HepG2 (cell line): ENCODE measurements around the gene C5orf15. TPM values are rescaled to one million over a fixed set of nuclear protein-coding genes. Genes with fewer than 3 reads are reported as not detected.

Source experiments
- ATAC-seq: fragments of 200-7000 bp; cut with Tn5 transposase; 3 replicates; pipeline ENCODE4 v1.9.1; 2020; ENCODE audit warnings: mild to moderate bottlenecking, moderate library complexity
- BruUV-seq: library from RNA; stranded (reverse); fragments of 400-500 nt; replicated peaks from 2 replicates; lab custom pipeline; 2021; lab: Mats Ljungman, UMichigan
- CTCF ChIA-PET: fragments of 300-600 bp; formaldehyde crosslinking; extraction: SDS; loops from one replicate; lab custom pipeline; 2021; ENCODE audit warnings: low total read pairs, inconsistent platforms, low intra/inter-chr PET ratio; lab: Yijun Ruan, JAX
- POLR2A ChIA-PET: fragments of 350-600 bp; sonication (Branson Sonifier 250); formaldehyde crosslinking; loops from one replicate; lab custom pipeline; 2020; ENCODE audit warnings: antibody characterized with exemption, inconsistent platforms; lab: Yijun Ruan, JAX
- DNase-seq: peaks from one replicate; pipeline ENCODE4 v3.0.0-alpha.2; 2015; ENCODE audit warnings: low spot score
- FAIRE-seq: peaks from 3 replicates; lab custom pipeline; 2011; peaks lifted over from hg19 to GRCh38; lab: Jason Lieb, UNC
- H2AFZ ChIP-seq: one replicate; pipeline ENCODE4 v1.6.1; 2011; ENCODE audit warnings: low read length, inconsistent platforms
- H3K27ac ChIP-seq: fragments of 300-600 bp; 3 replicates; pipeline ENCODE4 v1.8.0; 2011; ENCODE audit warnings: mixed run types, mild to moderate bottlenecking, mixed read lengths, low read length, inconsistent platforms; ENCODE audit not compliant: insufficient read depth; ENCODE audit errors: extremely low read length
- H3K27me3 ChIP-seq, 2 experiments: fragments of 200-600 bp in 1 of 2; 2 replicates in 1 of 2; 3 replicates in 1 of 2; pipeline versions ENCODE4 v1.6.0 to v1.8.0; 2011; ENCODE audit warnings: low read length in 2 of 2, mild to moderate bottlenecking in 2 of 2, moderate library complexity in 2 of 2, inconsistent platforms in 1 of 2; ENCODE audit not compliant: insufficient read depth in 2 of 2, control insufficient read depth in 1 of 2
- H3K36me3 ChIP-seq, 2 experiments: fragments of 200-600 bp in 1 of 2; replicated peaks in 1 of 2; 2 replicates in 1 of 2; 3 replicates in 1 of 2; pipeline versions ENCODE4 v1.5.1 to v1.8.0; 2011; ENCODE audit warnings: low read length in 2 of 2, inconsistent platforms in 1 of 2; ENCODE audit not compliant: insufficient read depth in 2 of 2, control insufficient read depth in 1 of 2
- H3K4me1 ChIP-seq: 2 replicates; pipeline ENCODE4 v1.5.1; 2012; ENCODE audit warnings: low read length, inconsistent platforms; ENCODE audit not compliant: insufficient read depth
- H3K4me2 ChIP-seq: 2 replicates; pipeline ENCODE4 v1.6.0; 2011; ENCODE audit warnings: low read depth, low read length, inconsistent platforms
- H3K4me3 ChIP-seq, 3 experiments: fragments of 200-600 bp in 1 of 3; sonication (generic), shearing (Covaris generic) in 1 of 3; replicated peaks in 1 of 3; 2 replicates each; pipeline ENCODE4 v1.5.1; 2011 to 2016; ENCODE audit warnings: low read length in 3 of 3, inconsistent platforms in 2 of 3, low read depth in 2 of 3, mild to moderate bottlenecking in 2 of 3, control low read depth in 1 of 3, mixed read lengths in 1 of 3; ENCODE audit not compliant: insufficient read depth in 1 of 3
- H3K79me2 ChIP-seq: one replicate; pipeline ENCODE4 v1.6.1; 2011; ENCODE audit warnings: low read length, inconsistent platforms; ENCODE audit not compliant: insufficient read depth
- H3K9ac ChIP-seq: 2 replicates; pipeline ENCODE4 v1.6.0; 2011; ENCODE audit warnings: mild to moderate bottlenecking, low read depth, low read length, inconsistent platforms; ENCODE audit not compliant: insufficient read depth
- H3K9me3 ChIP-seq: 2 replicates; pipeline ENCODE4 v1.5.1; 2012; ENCODE audit warnings: mild to moderate bottlenecking, low read length
- H4K20me1 ChIP-seq: 2 replicates; pipeline ENCODE4 v1.6.0; 2011; ENCODE audit warnings: inconsistent platforms, mild to moderate bottlenecking, low read length, moderate library complexity; ENCODE audit not compliant: insufficient read depth
- CCDC6 ChIP-seq: sonication (generic); formaldehyde crosslinking; IDR thresholded peaks from 2 replicates; pipeline ENCODE4 v1.8.1; 2022; ENCODE audit warnings: mild to moderate bottlenecking, missing genetic modification reagents, moderate library complexity
- EED ChIP-seq: sonication (generic); formaldehyde crosslinking; IDR thresholded peaks from 2 replicates; pipeline ENCODE4 v1.5.0; 2020; ENCODE audit warnings: mild to moderate bottlenecking, missing genetic modification reagents
- ELK4 ChIP-seq: sonication (generic); formaldehyde crosslinking; IDR thresholded peaks from 2 replicates; pipeline ENCODE4 v1.9.0; 2021; ENCODE audit warnings: missing genetic modification reagents, borderline replicate concordance
- FOXK2 ChIP-seq: fragments of 450-650 bp; IDR thresholded peaks from 2 replicates; pipeline ENCODE4 v1.6.1; 2016
- MLLT10 ChIP-seq: sonication (generic); formaldehyde crosslinking; IDR thresholded peaks from 2 replicates; pipeline ENCODE4 v1.4.0; 2020; ENCODE audit warnings: missing genetic modification reagents
- REL ChIP-seq: sonication (generic); formaldehyde crosslinking; conservative IDR thresholded peaks from 2 replicates; pipeline ENCODE4 v1.8.0; 2022; ENCODE audit warnings: mild to moderate bottlenecking, missing genetic modification reagents, moderate library complexity
- TOE1 ChIP-seq: sonication (generic); formaldehyde crosslinking; IDR thresholded peaks from 2 replicates; pipeline ENCODE4 v1.4.0; 2020; ENCODE audit warnings: mild to moderate bottlenecking, missing genetic modification reagents
- ZNF18 ChIP-seq: sonication (generic); formaldehyde crosslinking; IDR thresholded peaks from 2 replicates; pipeline ENCODE4 v1.8.0; 2022; ENCODE audit warnings: mild to moderate bottlenecking, missing genetic modification reagents; ENCODE audit not compliant: insufficient replicate concordance
- WGBS: methylation state at CpG from one replicate; pipeline ENCODE4 v1.1.6; 2017; ENCODE audit warnings: low lambda C conversion rate; 5-methylcytosine and 5-hydroxymethylcytosine counted together
- in situ Hi-C: cut with HindIII; loops from 2 replicates; pipeline ENCODE4 v1.10.0; 2017; ENCODE audit warnings: low pct_unique_long_range_greater_than_20kb; ENCODE audit not compliant: extremely low pct_ligation_motif_present
- intact Hi-C: fragments of 100-400 bp; cut with micrococcal nuclease; formaldehyde crosslinking; loops from one replicate; pipeline ENCODE4 v1.10.0; 2022; ENCODE audit not compliant: unreplicated experiment
- polyA plus RNA-seq, 8 experiments: library from polyadenylated mRNA; depleted of rRNA in 3 of 8; stranded (reverse) in 7 of 8; unstranded in 1 of 8; fragments of >200 nt; fragmentation: Illumina TruSeq in 4 of 8; extraction: Trizol in 4 of 8; gene quantifications; 2 replicates each; pipeline versions ENCODE4 v1.2.1 to v1.2.3, GENCODE V29; 2011 to 2016; ENCODE audit warnings: low read depth in 4 of 8, missing spikeins in 1 of 8, mixed read lengths in 1 of 8; ENCODE audit not compliant: insufficient read depth in 1 of 8
- total RNA-seq, 5 experiments: library from RNA; depleted of rRNA; stranded (reverse); fragments of >200 nt; fragmentation: Illumina TruSeq; extraction: Trizol; gene quantifications; 2 replicates each; pipeline ENCODE4 v1.2.3, GENCODE V29; 2016; ENCODE audit warnings: low read depth in 1 of 5
- TF ChIP-seq, protein P1 (sequence below): sonication (generic); formaldehyde crosslinking; IDR thresholded peaks from 2 replicates; pipeline ENCODE4 v1.9.0; 2021; ENCODE audit warnings: missing genetic modification reagents, borderline replicate concordance
- TF ChIP-seq, protein P2 (sequence below): sonication (generic); formaldehyde crosslinking; IDR thresholded peaks from 2 replicates; pipeline ENCODE4 v1.4.0; 2020; ENCODE audit warnings: mild to moderate bottlenecking, missing genetic modification reagents
- TF ChIP-seq, protein P3 (sequence below): sonication (generic); formaldehyde crosslinking; IDR thresholded peaks from 2 replicates; pipeline ENCODE4 v1.9.0; 2021; ENCODE audit warnings: mild to moderate bottlenecking, missing genetic modification reagents

The C5orf15 gene
- total and polyA plus RNA-seq, 2 of the 13 experiments (the other 11 are each of a cell fraction or from before 2014, with no cell fraction given), result 58.5 to 82.7 TPM

- no peak for FAIRE-seq
- no peak overlapping the region for H3K27ac ChIP-seq
- intact Hi-C loops, result no loop called here
- TF ChIP-seq ELK4 (CRISPR knock-in tag) (no peak), REL (CRISPR knock-in tag) (no peak), CCDC6 (CRISPR knock-in tag) (no peak), FOXK2 (no peak), ZNF18 (CRISPR knock-in tag) (no peak), EED (CRISPR knock-in tag) (no peak), TOE1 (CRISPR knock-in tag) (no peak), MLLT10 (CRISPR knock-in tag) (no peak)
- TF ChIP-seq, protein P1, sequence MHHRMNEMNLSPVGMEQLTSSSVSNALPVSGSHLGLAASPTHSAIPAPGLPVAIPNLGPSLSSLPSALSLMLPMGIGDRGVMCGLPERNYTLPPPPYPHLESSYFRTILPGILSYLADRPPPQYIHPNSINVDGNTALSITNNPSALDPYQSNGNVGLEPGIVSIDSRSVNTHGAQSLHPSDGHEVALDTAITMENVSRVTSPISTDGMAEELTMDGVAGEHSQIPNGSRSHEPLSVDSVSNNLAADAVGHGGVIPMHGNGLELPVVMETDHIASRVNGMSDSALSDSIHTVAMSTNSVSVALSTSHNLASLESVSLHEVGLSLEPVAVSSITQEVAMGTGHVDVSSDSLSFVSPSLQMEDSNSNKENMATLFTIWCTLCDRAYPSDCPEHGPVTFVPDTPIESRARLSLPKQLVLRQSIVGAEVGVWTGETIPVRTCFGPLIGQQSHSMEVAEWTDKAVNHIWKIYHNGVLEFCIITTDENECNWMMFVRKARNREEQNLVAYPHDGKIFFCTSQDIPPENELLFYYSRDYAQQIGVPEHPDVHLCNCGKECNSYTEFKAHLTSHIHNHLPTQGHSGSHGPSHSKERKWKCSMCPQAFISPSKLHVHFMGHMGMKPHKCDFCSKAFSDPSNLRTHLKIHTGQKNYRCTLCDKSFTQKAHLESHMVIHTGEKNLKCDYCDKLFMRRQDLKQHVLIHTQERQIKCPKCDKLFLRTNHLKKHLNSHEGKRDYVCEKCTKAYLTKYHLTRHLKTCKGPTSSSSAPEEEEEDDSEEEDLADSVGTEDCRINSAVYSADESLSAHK (CRISPR knock-in tag), result no peak
- TF ChIP-seq, protein P2, sequence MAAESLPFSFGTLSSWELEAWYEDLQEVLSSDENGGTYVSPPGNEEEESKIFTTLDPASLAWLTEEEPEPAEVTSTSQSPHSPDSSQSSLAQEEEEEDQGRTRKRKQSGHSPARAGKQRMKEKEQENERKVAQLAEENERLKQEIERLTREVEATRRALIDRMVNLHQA (CRISPR knock-in tag), result no peak
- TF ChIP-seq, protein P3, sequence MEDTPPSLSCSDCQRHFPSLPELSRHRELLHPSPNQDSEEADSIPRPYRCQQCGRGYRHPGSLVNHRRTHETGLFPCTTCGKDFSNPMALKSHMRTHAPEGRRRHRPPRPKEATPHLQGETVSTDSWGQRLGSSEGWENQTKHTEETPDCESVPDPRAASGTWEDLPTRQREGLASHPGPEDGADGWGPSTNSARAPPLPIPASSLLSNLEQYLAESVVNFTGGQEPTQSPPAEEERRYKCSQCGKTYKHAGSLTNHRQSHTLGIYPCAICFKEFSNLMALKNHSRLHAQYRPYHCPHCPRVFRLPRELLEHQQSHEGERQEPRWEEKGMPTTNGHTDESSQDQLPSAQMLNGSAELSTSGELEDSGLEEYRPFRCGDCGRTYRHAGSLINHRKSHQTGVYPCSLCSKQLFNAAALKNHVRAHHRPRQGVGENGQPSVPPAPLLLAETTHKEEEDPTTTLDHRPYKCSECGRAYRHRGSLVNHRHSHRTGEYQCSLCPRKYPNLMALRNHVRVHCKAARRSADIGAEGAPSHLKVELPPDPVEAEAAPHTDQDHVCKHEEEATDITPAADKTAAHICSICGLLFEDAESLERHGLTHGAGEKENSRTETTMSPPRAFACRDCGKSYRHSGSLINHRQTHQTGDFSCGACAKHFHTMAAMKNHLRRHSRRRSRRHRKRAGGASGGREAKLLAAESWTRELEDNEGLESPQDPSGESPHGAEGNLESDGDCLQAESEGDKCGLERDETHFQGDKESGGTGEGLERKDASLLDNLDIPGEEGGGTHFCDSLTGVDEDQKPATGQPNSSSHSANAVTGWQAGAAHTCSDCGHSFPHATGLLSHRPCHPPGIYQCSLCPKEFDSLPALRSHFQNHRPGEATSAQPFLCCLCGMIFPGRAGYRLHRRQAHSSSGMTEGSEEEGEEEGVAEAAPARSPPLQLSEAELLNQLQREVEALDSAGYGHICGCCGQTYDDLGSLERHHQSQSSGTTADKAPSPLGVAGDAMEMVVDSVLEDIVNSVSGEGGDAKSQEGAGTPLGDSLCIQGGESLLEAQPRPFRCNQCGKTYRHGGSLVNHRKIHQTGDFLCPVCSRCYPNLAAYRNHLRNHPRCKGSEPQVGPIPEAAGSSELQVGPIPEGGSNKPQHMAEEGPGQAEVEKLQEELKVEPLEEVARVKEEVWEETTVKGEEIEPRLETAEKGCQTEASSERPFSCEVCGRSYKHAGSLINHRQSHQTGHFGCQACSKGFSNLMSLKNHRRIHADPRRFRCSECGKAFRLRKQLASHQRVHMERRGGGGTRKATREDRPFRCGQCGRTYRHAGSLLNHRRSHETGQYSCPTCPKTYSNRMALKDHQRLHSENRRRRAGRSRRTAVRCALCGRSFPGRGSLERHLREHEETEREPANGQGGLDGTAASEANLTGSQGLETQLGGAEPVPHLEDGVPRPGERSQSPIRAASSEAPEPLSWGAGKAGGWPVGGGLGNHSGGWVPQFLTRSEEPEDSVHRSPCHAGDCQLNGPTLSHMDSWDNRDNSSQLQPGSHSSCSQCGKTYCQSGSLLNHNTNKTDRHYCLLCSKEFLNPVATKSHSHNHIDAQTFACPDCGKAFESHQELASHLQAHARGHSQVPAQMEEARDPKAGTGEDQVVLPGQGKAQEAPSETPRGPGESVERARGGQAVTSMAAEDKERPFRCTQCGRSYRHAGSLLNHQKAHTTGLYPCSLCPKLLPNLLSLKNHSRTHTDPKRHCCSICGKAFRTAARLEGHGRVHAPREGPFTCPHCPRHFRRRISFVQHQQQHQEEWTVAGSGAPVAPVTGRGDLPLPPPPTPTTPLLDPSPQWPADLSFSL (CRISPR knock-in tag), result no peak
Measured at GRCh38 chr5:133918731-133919130, 49.7 kb downstream of the C5orf15 start.

More at GRCh38 chr5:133918731-133919130, 49.7 kb downstream of the C5orf15 start:
- Histone ChIP-seq H3K9me3 (no peaks in the 10 kb centered on the region), H4K20me1 (no peaks in the 10 kb centered on the region), H2AFZ (no peak overlapping the region), H3K4me2 (no peak overlapping the region), H3K79me2 (no peaks in the 10 kb centered on the region), H3K4me3 (no peak overlapping the region), H3K27me3 (peaks cover 3% of the 10 kb centered on the region in 2 experiments; a peak in 2 of 5 replicates), H3K9ac (no peak overlapping the region), H3K4me1 (peaks cover 6% of the 10 kb centered on the region), H3K36me3 (no peaks in the 10 kb centered on the region)
- ChIA-PET POLR2A (no interaction called here), CTCF (no interaction called here)
- no CpG with 5 or more reads among the region's 10 CpGs for WGBS
- DNase-seq (no peak), ATAC-seq (no peak)
- no TSS peak for BruUV-seq
- in situ Hi-C loops, result no loop called here
